Measurements from ENCODE around the gene DTD1.

DTD1 gene

GRCh38 chr20:18587665-18588573, at the start of gene DTD1:
TSS of gene DTD1 (plus strand) at chr20:18588054. CDS start at chr20:18588073, 19 bp downstream.
- DNase-seq (ENCODE audit: low read depth in 2 of 2), result peak; percentile 80 to 92

- no peak for DNase-seq (ENCODE audit: low read depth in 2 of 2)
Measured at GRCh38 chr20:18541741-18542140, 46.1 kb upstream of the DTD1 start.

- no peak for DNase-seq (ENCODE audit: low read depth in 2 of 2)
Measured at GRCh38 chr20:18543216-18543615, 44.6 kb upstream of the DTD1 start.

GRCh38 chr20:18543932-18544331, 43.9 kb upstream of the DTD1 start:
- DNase-seq (ENCODE audit: low read depth in 2 of 2), result no peak

- DNase-seq (ENCODE audit: low read depth in 2 of 2), result no peak
Measured at GRCh38 chr20:18545566-18545965, 42.3 kb upstream of the DTD1 start.

GRCh38 chr20:18548465-18548864, 39.4 kb upstream of the DTD1 start:
- no peak for DNase-seq (ENCODE audit: low read depth in 2 of 2)

GRCh38 chr20:18553746-18554145, 34.1 kb upstream of the DTD1 start:
- no peak for DNase-seq (ENCODE audit: low read depth in 2 of 2)

GRCh38 chr20:18566892-18567738, 20.7 kb upstream of the DTD1 start, which contains the start of gene SMIM26:
TSS of gene SMIM26 (plus strand) at chr20:18567432. CDS start at chr20:18567479, 47 bp downstream.
- peak; percentile 88 to 91 for DNase-seq (ENCODE audit: low read depth in 2 of 2)

- no peak for DNase-seq (ENCODE audit: low read depth in 2 of 2)
Measured at GRCh38 chr20:18567739-18568091, 20.1 kb upstream of the DTD1 start.

- no peak for DNase-seq (ENCODE audit: low read depth in 2 of 2)
Measured at GRCh38 chr20:18571009-18571408, 16.8 kb upstream of the DTD1 start.

GRCh38 chr20:18571578-18571977, 16.3 kb upstream of the DTD1 start:
- no peak for DNase-seq (ENCODE audit: low read depth in 2 of 2)

GRCh38 chr20:18577942-18578341, 9.9 kb upstream of the DTD1 start:
- DNase-seq (ENCODE audit: low read depth in 2 of 2), result no peak

GRCh38 chr20:18578581-18578980, 9.3 kb upstream of the DTD1 start:
- DNase-seq (ENCODE audit: low read depth in 2 of 2), result no peak

GRCh38 chr20:18580012-18580411, 7.8 kb upstream of the DTD1 start:
- no peak for DNase-seq (ENCODE audit: low read depth in 2 of 2)

GRCh38 chr20:18585134-18585533, 2.7 kb upstream of the DTD1 start:
- no peak for DNase-seq (ENCODE audit: low read depth in 2 of 2)

GRCh38 chr20:18588574-18588933, 700 bp downstream of the DTD1 start:
- DNase-seq (ENCODE audit: low read depth in 2 of 2), result no peak

GRCh38 chr20:18589941-18590674, 2.3 kb downstream of the DTD1 start:
- no peak for DNase-seq (ENCODE audit: low read depth in 2 of 2)

GRCh38 chr20:18596270-18596669, 8.4 kb downstream of the DTD1 start:
- no peak for DNase-seq (ENCODE audit: low read depth in 2 of 2)

GRCh38 chr20:18609741-18610140, 21.9 kb downstream of the DTD1 start:
- no peak for DNase-seq (ENCODE audit: low read depth in 2 of 2)

GRCh38 chr20:18611492-18611891, 23.6 kb downstream of the DTD1 start:
- no peak for DNase-seq (ENCODE audit: low read depth in 2 of 2)

GRCh38 chr20:18613553-18613952, 25.7 kb downstream of the DTD1 start:
- no peak for DNase-seq (ENCODE audit: low read depth in 2 of 2)

- DNase-seq (ENCODE audit: low read depth in 2 of 2), result no peak
Measured at GRCh38 chr20:18614244-18614643, 26.4 kb downstream of the DTD1 start.

All from stimulated activated CD4-positive, alpha-beta T cell treated with anti-CD3 and anti-CD28 coated beads, Interleukin-15, amount 100 ng/mL, for 48 hours (primary cell).